Endothelial cell (in vitro differentiated cells): Measurements from ENCODE around the gene ZNF555. TPM values are rescaled to one million over a fixed set of nuclear protein-coding genes. Genes with fewer than 3 reads are reported as not detected.

Experiments used
- DNase-seq: peaks from one replicate; pipeline ENCODE4 v3.0.0; 2021; ENCODE audit warnings: low spot score
- H3K27ac Mint-ChIP-seq: one replicate; pipeline ENCODE4 v1.8.0; 2021; ENCODE audit warnings: mixed read lengths, inconsistent platforms; ENCODE audit not compliant: unreplicated experiment
- H3K27me3 Mint-ChIP-seq: one replicate; pipeline ENCODE4 v1.8.0; 2021; ENCODE audit warnings: mild to moderate bottlenecking, moderate library complexity, mixed read lengths, inconsistent platforms; ENCODE audit not compliant: unreplicated experiment
- H3K36me3 Mint-ChIP-seq: one replicate; pipeline ENCODE4 v1.8.0; 2021; ENCODE audit warnings: mild to moderate bottlenecking, low read depth, mixed read lengths, inconsistent platforms; ENCODE audit not compliant: unreplicated experiment
- H3K4me1 Mint-ChIP-seq: one replicate; pipeline ENCODE4 v1.8.0; 2021; ENCODE audit warnings: mild to moderate bottlenecking, mixed read lengths, inconsistent platforms; ENCODE audit not compliant: unreplicated experiment
- H3K4me3 Mint-ChIP-seq: one replicate; pipeline ENCODE4 v1.8.0; 2021; ENCODE audit warnings: mild to moderate bottlenecking, mixed read lengths, inconsistent platforms; ENCODE audit not compliant: unreplicated experiment
- H3K9me3 Mint-ChIP-seq: one replicate; pipeline ENCODE4 v1.8.0; 2021; ENCODE audit warnings: mixed read lengths, inconsistent platforms; ENCODE audit not compliant: unreplicated experiment
- total RNA-seq: library from RNA; stranded (reverse); fragmentation: NEBNext Ultra II Directional; extraction: Animal tissue kit (Norgen Biotek cat#: 25700); gene quantifications from one replicate; pipeline ENCODE4 v1.2.1, GENCODE V29; 2021; ENCODE audit not compliant: unreplicated experiment
- TF ChIP-seq, protein P1 (sequence below): fragments of 200-600 bp; sonication (generic); IDR thresholded peaks from one replicate; pipeline ENCODE4 v1.5.0; 2021; ENCODE audit warnings: antibody characterized with exemption; ENCODE audit not compliant: unreplicated experiment

The ZNF555 gene
- total RNA-seq, 1 donor from 2014 or later = 13.9 TPM

DNA sequence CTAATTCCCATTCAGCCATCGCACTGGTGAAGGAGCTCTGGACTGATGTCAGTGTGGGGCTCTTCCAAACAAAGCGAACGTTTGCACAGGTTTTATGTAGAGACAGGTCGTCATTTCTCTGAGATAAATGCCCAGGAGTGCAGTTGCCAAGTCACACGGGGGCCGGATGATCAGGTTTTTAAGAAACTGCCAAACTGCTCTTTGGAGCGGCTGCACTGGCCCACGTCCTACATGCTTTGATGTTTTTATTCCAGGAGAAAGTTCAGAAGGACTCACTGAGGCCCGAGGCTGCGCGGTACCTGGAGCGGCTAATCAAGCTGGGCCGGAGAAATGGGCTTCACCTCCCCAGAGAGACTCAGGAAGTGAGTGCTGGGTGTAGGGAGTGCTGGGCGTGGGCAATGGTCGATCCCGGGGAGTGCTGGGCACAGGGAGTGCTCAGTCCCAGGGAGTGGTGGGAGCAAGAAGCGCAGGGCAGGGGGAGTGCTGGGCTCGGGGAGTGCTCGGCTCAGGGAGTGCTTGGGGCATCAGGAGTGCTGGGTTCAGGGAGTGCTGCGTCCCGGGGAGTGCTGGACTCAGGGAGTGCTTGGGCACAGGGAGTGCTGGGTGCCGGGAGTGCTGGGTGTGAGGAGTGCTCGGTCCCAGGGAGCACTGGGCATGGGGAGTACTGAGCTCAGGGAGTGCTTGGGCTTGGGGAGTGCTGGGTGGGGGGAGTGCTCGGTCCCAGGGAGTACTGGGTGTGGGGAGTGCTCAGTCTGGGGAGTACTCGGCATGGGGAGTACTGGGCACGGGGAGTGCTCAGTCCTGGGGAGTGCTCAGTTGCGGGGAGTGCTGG, 45.2 kb upstream of the ZNF555 start:
- no peak for DNase-seq
- Mint-ChIP-seq H3K27ac (no peak overlapping the region), H3K4me1 (no peaks in the 10 kb centered on the region), H3K4me3 (peak overlapping the region; percentile 8), H3K36me3 (peaks cover 20% of the 10 kb centered on the region), H3K27me3 (peaks cover 5% of the 10 kb centered on the region), H3K9me3 (no peaks in the 10 kb centered on the region)
- TF ChIP-seq, protein P1, sequence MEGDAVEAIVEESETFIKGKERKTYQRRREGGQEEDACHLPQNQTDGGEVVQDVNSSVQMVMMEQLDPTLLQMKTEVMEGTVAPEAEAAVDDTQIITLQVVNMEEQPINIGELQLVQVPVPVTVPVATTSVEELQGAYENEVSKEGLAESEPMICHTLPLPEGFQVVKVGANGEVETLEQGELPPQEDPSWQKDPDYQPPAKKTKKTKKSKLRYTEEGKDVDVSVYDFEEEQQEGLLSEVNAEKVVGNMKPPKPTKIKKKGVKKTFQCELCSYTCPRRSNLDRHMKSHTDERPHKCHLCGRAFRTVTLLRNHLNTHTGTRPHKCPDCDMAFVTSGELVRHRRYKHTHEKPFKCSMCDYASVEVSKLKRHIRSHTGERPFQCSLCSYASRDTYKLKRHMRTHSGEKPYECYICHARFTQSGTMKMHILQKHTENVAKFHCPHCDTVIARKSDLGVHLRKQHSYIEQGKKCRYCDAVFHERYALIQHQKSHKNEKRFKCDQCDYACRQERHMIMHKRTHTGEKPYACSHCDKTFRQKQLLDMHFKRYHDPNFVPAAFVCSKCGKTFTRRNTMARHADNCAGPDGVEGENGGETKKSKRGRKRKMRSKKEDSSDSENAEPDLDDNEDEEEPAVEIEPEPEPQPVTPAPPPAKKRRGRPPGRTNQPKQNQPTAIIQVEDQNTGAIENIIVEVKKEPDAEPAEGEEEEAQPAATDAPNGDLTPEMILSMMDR = no peak

- Mint-ChIP-seq H3K4me1 (no peaks in the 10 kb centered on the region), H3K27ac (no peak overlapping the region), H3K9me3 (no peaks in the 10 kb centered on the region), H3K27me3 (peaks cover 5% of the 10 kb centered on the region), H3K4me3 (no peak overlapping the region), H3K36me3 (peaks cover 22% of the 10 kb centered on the region)
- TF ChIP-seq, protein P1 = no peak
- DNase-seq = no peak
Measured at GRCh38 chr19:2796659-2797266, 44.5 kb upstream of the ZNF555 start.

- H3K4me1 Mint-ChIP-seq = no peaks in the 10 kb centered on the region
Measured at GRCh38 chr19:2797280-2797679, 44.0 kb upstream of the ZNF555 start.

GRCh38 chr19:2798158-2798685, 43.1 kb upstream of the ZNF555 start:
- peaks cover 24% of the 10 kb centered on the region for H3K36me3 Mint-ChIP-seq
- peaks cover 5% of the 10 kb centered on the region for H3K27me3 Mint-ChIP-seq
- no peak overlapping the region for H3K4me3 Mint-ChIP-seq
- TF ChIP-seq, protein P1 = no peak
- H3K4me1 Mint-ChIP-seq = no peaks in the 10 kb centered on the region
- no peaks in the 10 kb centered on the region for H3K9me3 Mint-ChIP-seq
- H3K27ac Mint-ChIP-seq = no peak overlapping the region
- DNase-seq = no peak

More at GRCh38 chr19:2797280-2797679, 44.0 kb upstream of the ZNF555 start:
- no peaks in the 10 kb centered on the region for H3K9me3 Mint-ChIP-seq
- H3K27me3 Mint-ChIP-seq = peaks cover 5% of the 10 kb centered on the region
- no peak overlapping the region for H3K27ac Mint-ChIP-seq
- H3K36me3 Mint-ChIP-seq = peaks cover 22% of the 10 kb centered on the region
- H3K4me3 Mint-ChIP-seq = no peak overlapping the region
- no peak for DNase-seq
- TF ChIP-seq, protein P1 = no peak

- Mint-ChIP-seq H3K4me3 (no peak overlapping the region), H3K27me3 (peaks cover 4% of the 10 kb centered on the region), H3K4me1 (no peaks in the 10 kb centered on the region), H3K9me3 (no peaks in the 10 kb centered on the region), H3K36me3 (peaks cover 23% of the 10 kb centered on the region), H3K27ac (no peak overlapping the region)
- DNase-seq = no peak
- TF ChIP-seq, protein P1 = no peak
Measured at GRCh38 chr19:2798733-2799132, 42.5 kb upstream of the ZNF555 start.
